ENCODE measurements around the gene TFEB. TPM values are rescaled to one million over a fixed set of nuclear protein-coding genes. Genes with fewer than 3 reads are reported as not detected.

The TFEB gene
- total and polyA plus RNA-seq, 10 donors = 55.9 to 150 (median 76.9) TPM

GRCh38 chr6:41644297-41644879, 91.0 kb downstream of the TFEB start:
- TF ChIP-seq POLR2AphosphoS5 (IDR thresholded peaks at IDR 0.05) (no peak), CTCF (IDR thresholded peaks at IDR 0.05 in 8 of 11, conservative IDR thresholded peaks at IDR 0.05 in 3 of 11) (no peak), POLR2A (IDR thresholded peaks at IDR 0.05) (no peak)
- H3K36me3 ChIP-seq = no peaks in the 10 kb centered on the region
- H3K27me3 ChIP-seq (replicated peaks in 1 of 7) = peaks cover 0 to 46% (median 1%) of the 10 kb centered on the region in 7 donors
- H3K4me3 ChIP-seq = no peak overlapping the region
- H3K9me3 ChIP-seq = no peaks in the 10 kb centered on the region
- peak; percentile 67 for DNase-seq
- intact Hi-C loops (cut with DNase I; ENCODE audit: low total_unique reads) = no loop called here
- no peak overlapping the region for H3K27ac ChIP-seq
- WGBS, 5 donors = 72 to 87% (median 83%) methylated on average over 1 to 4 of the region's 4 CpGs
- H3K4me1 ChIP-seq = peaks cover 0 to 14% (median 2%) of the 10 kb centered on the region in 6 donors

GRCh38 chr6:41643899-41644269, 91.5 kb downstream of the TFEB start:
- 70 to 91% (median 80%) methylated on average over 4 of the region's 4 CpGs for WGBS, 5 donors
- Histone ChIP-seq H3K36me3 (no peaks in the 10 kb centered on the region), H3K27me3 (replicated peaks in 1 of 7) (peaks cover 0 to 46% (median 6%) of the 10 kb centered on the region in 7 donors), H3K27ac (no peak overlapping the region), H3K4me1 (peaks cover 0 to 19% (median 6%) of the 10 kb centered on the region in 6 donors), H3K9me3 (no peaks in the 10 kb centered on the region), H3K4me3 (no peak overlapping the region)
- DNase-seq = peak; percentile 54
- TF ChIP-seq CTCF (IDR thresholded peaks at IDR 0.05 in 8 of 11, conservative IDR thresholded peaks at IDR 0.05 in 3 of 11) = no peak
- no peak for TF ChIP-seq POLR2AphosphoS5 (IDR thresholded peaks at IDR 0.05)
- no peak for TF ChIP-seq POLR2A (IDR thresholded peaks at IDR 0.05)
- intact Hi-C loops (cut with DNase I; ENCODE audit: low total_unique reads) = no loop called here

- H3K27ac ChIP-seq = no peak overlapping the region
- WGBS, 5 donors = 52 to 65% (median 55%) methylated on average over 9 to 10 of the region's 10 CpGs
- TF ChIP-seq POLR2A (IDR thresholded peaks at IDR 0.05) = no peak
- no peaks in the 10 kb centered on the region for H3K9me3 ChIP-seq
- no peaks in the 10 kb centered on the region for H3K36me3 ChIP-seq
- peaks cover 6 to 26% (median 13%) of the 10 kb centered on the region in 6 donors for H3K4me1 ChIP-seq
- no peak for DNase-seq
- H3K27me3 ChIP-seq (replicated peaks in 1 of 7) = peaks cover 2 to 46% (median 13%) of the 10 kb centered on the region in 7 donors
- H3K4me3 ChIP-seq = no peak overlapping the region
- intact Hi-C loops (cut with DNase I; ENCODE audit: low total_unique reads) = no loop called here
Measured at GRCh38 chr6:41642960-41643898, 92.2 kb downstream of the TFEB start.

GRCh38 chr6:41642090-41642959, 93.1 kb downstream of the TFEB start:
- TF ChIP-seq POLR2AphosphoS5 (IDR thresholded peaks at IDR 0.05) (no peak), CTCF (IDR thresholded peaks at IDR 0.05 in 8 of 11, conservative IDR thresholded peaks at IDR 0.05 in 3 of 11) (no peak), POLR2A (IDR thresholded peaks at IDR 0.05) (no peak)
- 60 to 74% (median 68%) methylated on average over 11 of the region's 11 CpGs for WGBS, 5 donors
- H3K4me3 ChIP-seq = no peak overlapping the region
- intact Hi-C loops (cut with DNase I; ENCODE audit: low total_unique reads) = no loop called here
- H3K36me3 ChIP-seq = no peaks in the 10 kb centered on the region
- H3K27ac ChIP-seq = no peak overlapping the region
- H3K27me3 ChIP-seq (replicated peaks in 1 of 7) = peaks cover 3 to 52% (median 22%) of the 10 kb centered on the region in 7 donors
- no peaks in the 10 kb centered on the region for H3K9me3 ChIP-seq
- DNase-seq = no peak
- H3K4me1 ChIP-seq = peaks cover 14 to 35% (median 22%) of the 10 kb centered on the region in 6 donors

All from spleen (tissue), 11 donors.